IMR-90 (cell line): ENCODE measurements around the gene SERPINB1. TPM values are rescaled to one million over a fixed set of nuclear protein-coding genes. Genes with fewer than 3 reads are reported as not detected.
A peak's percentile ranks its signal among the peaks of the same experiment; 100 is the strongest.

Experiments
- ATAC-seq: fragments of 200-7000 bp; cut with Tn5 transposase; 2 replicates; pipeline ENCODE4 v1.9.1; 2020; ENCODE audit warnings: low read depth, mild to moderate bottlenecking, moderate library complexity
- BruUV-seq: library from RNA; stranded (reverse); fragments of 400-500 nt; replicated peaks from 2 replicates; lab custom pipeline; 2021; lab: Mats Ljungman, UMichigan
- CTCF ChIA-PET: fragments of 300-600 bp; formaldehyde crosslinking; extraction: SDS; loops from one replicate; lab custom pipeline; 2021; ENCODE audit warnings: antibody characterized with exemption; lab: Yijun Ruan, JAX
- POLR2A ChIA-PET: fragments of 300-600 bp; sonication (Branson Sonifier 250); formaldehyde crosslinking; loops from one replicate; lab custom pipeline; 2022; ENCODE audit warnings: antibody characterized with exemption; ENCODE audit not compliant: unreplicated experiment; lab: Charles Lee
- DNase-seq: peaks from one replicate; pipeline ENCODE4 v3.0.0; 2013
- H2AFZ ChIP-seq: replicated peaks from 2 replicates; pipeline ENCODE3; 2013; ENCODE audit warnings: low read length, mild to moderate bottlenecking; ENCODE audit not compliant: poor library complexity
- H2AK5ac ChIP-seq: 2 replicates; pipeline ENCODE4 v1.6.1; 2013; ENCODE audit warnings: low read depth, low read length, inconsistent platforms
- H2AK9ac ChIP-seq: replicated peaks from 2 replicates; pipeline ENCODE3; 2013; ENCODE audit warnings: mild to moderate bottlenecking, low read depth, low read length, moderate library complexity; ENCODE audit not compliant: poor library complexity
- H2BK120ac ChIP-seq: 2 replicates; pipeline ENCODE4 v1.6.1; 2013; ENCODE audit warnings: low read depth, low read length, inconsistent platforms
- H2BK15ac ChIP-seq: 3 replicates; pipeline ENCODE4 v1.6.1; 2013; ENCODE audit warnings: low read depth, low read length, inconsistent platforms
- H2BK20ac ChIP-seq: 2 replicates; pipeline ENCODE4 v1.6.1; 2013; ENCODE audit warnings: low read depth, mild to moderate bottlenecking, inconsistent platforms, low read length, moderate library complexity
- H2BK5ac ChIP-seq: 2 replicates; pipeline ENCODE4 v1.6.1; 2013; ENCODE audit warnings: mild to moderate bottlenecking, low read depth, low read length, inconsistent platforms; ENCODE audit not compliant: poor library complexity, severe bottlenecking
- H3K14ac ChIP-seq: replicated peaks from 2 replicates; pipeline ENCODE4 v1.6.1; 2013; ENCODE audit warnings: low read depth, low read length, inconsistent platforms
- H3K18ac ChIP-seq: 2 replicates; pipeline ENCODE4 v1.6.1; 2013; ENCODE audit warnings: low read depth, low read length, control low read depth
- H3K23ac ChIP-seq: 2 replicates; pipeline ENCODE4 v1.6.1; 2013; ENCODE audit warnings: low read depth, low read length, inconsistent platforms
- H3K27ac ChIP-seq: 2 replicates; pipeline ENCODE4 v1.5.1; 2013; ENCODE audit warnings: mild to moderate bottlenecking, control low read depth, low read length; ENCODE audit not compliant: insufficient read depth
- H3K27me3 ChIP-seq: 2 replicates; pipeline ENCODE4 v1.6.1; 2013; ENCODE audit warnings: low read length; ENCODE audit not compliant: control insufficient read depth, insufficient read depth
- H3K36me3 ChIP-seq: 2 replicates; pipeline ENCODE4 v1.6.1; 2013; ENCODE audit warnings: low read length, mixed read lengths; ENCODE audit not compliant: control insufficient read depth, insufficient read depth
- H3K4ac ChIP-seq: 2 replicates; pipeline ENCODE4 v1.6.1; 2013; ENCODE audit warnings: low read depth, low read length, inconsistent platforms
- H3K4me1 ChIP-seq: 2 replicates; pipeline ENCODE4 v1.6.1; 2013; ENCODE audit warnings: low read length, mixed read lengths; ENCODE audit not compliant: control insufficient read depth, insufficient read depth
- H3K4me2 ChIP-seq: 2 replicates; pipeline ENCODE4 v1.6.1; 2013; ENCODE audit warnings: low read depth, mild to moderate bottlenecking, control low read depth, low read length, moderate library complexity
- H3K4me3 ChIP-seq: 2 replicates; pipeline ENCODE4 v1.5.1; 2013; ENCODE audit warnings: low read depth, mild to moderate bottlenecking, control low read depth, low read length, moderate library complexity; ENCODE audit not compliant: insufficient read depth
- H3K56ac ChIP-seq: 2 replicates; pipeline ENCODE4 v1.6.1; 2013; ENCODE audit warnings: low read length, inconsistent platforms; ENCODE audit not compliant: insufficient read depth; ENCODE audit errors: extremely low read depth
- H3K79me1 ChIP-seq, 2 experiments: 2 replicates each; pipeline ENCODE4 v1.6.1; 2013; ENCODE audit warnings: low read length in 2 of 2, inconsistent platforms in 1 of 2, low read depth in 1 of 2
- H3K9ac ChIP-seq: 2 replicates; pipeline ENCODE4 v1.6.1; 2013; ENCODE audit warnings: low read depth, low read length, control low read depth
- H3K9me1 ChIP-seq: 2 replicates; pipeline ENCODE4 v1.6.1; 2013; ENCODE audit warnings: low read length, inconsistent platforms; ENCODE audit not compliant: insufficient read depth
- H3K9me3 ChIP-seq: 2 replicates; pipeline ENCODE4 v1.6.1; 2013; ENCODE audit warnings: low read length; ENCODE audit not compliant: control insufficient read depth, insufficient read depth
- H4K20me1 ChIP-seq: 2 replicates; pipeline ENCODE4 v1.6.1; 2013; ENCODE audit warnings: low read length, inconsistent platforms; ENCODE audit not compliant: insufficient read depth
- H4K5ac ChIP-seq: 2 replicates; pipeline ENCODE4 v1.6.1; 2013; ENCODE audit warnings: mild to moderate bottlenecking, low read depth, low read length, control low read depth
- H4K8ac ChIP-seq, 2 experiments: 2 replicates each; pipeline ENCODE4 v1.6.1; 2013; ENCODE audit warnings: low read depth in 2 of 2, low read length in 2 of 2, control low read depth in 1 of 2, inconsistent platforms in 1 of 2
- H4K91ac ChIP-seq: 2 replicates; pipeline ENCODE4 v1.6.1; 2013; ENCODE audit warnings: low read depth, low read length, inconsistent platforms; ENCODE audit not compliant: insufficient read depth
- CEBPB ChIP-seq: IDR thresholded peaks from 2 replicates; pipeline ENCODE4 v1.6.1; 2012; ENCODE audit warnings: low read depth, low read length, improper control_type of control experiment
- MAZ ChIP-seq: IDR thresholded peaks from 2 replicates; pipeline ENCODE4 v1.6.1; 2012; ENCODE audit warnings: low read depth, mild to moderate bottlenecking, low read length, improper control_type of control experiment, moderate library complexity, borderline replicate concordance
- WGBS, 2 experiments: methylation state at CpG; one replicate each; pipeline versions ENCODE4 v1.1.5 to v1.1.7; 2013; ENCODE audit warnings: missing lambda C conversion rate in 2 of 2; ENCODE audit not compliant: insufficient read length in 1 of 2; ENCODE audit errors: extremely low coverage in 2 of 2; 5-methylcytosine and 5-hydroxymethylcytosine counted together
- dilution Hi-C: fragments of 300-500 bp; cut with HindIII; formaldehyde crosslinking; loops from one replicate; pipeline ENCODE4 v1.14.3; 2018; ENCODE audit warnings: low sequenced_read_pairs; ENCODE audit not compliant: unreplicated experiment
- in situ Hi-C: fragments of 300-500 bp; cut with MboI; formaldehyde crosslinking; loops from 3 replicates; pipeline ENCODE4 v1.14.3; 2019; ENCODE audit warnings: low sequenced_read_pairs, inconsistent platforms, mixed read lengths
- intact Hi-C: fragments of 100-400 bp; cut with micrococcal nuclease; formaldehyde crosslinking; loops from 2 replicates; pipeline ENCODE4 v1.10.0; 2022
- polyA plus RNA-seq, 3 experiments: library from polyadenylated mRNA; depleted of rRNA; stranded (reverse); fragments of >200 nt; gene quantifications; 2 replicates each; pipeline ENCODE4 v1.2.3, GENCODE V29; 2012; ENCODE audit warnings: low replicate concordance in 1 of 3
- total RNA-seq: library from RNA; depleted of rRNA; stranded (reverse); fragments of >200 nt; gene quantifications from 2 replicates; pipeline ENCODE4 v1.2.3, GENCODE V29; 2012

SERPINB1 gene
- total and polyA plus RNA-seq, 2 of the 4 experiments (the other 2 are of a cell fraction), result 6.1 to 9.1 TPM

GRCh38 chr6:2818593-2818992 lies 23.1 kb downstream of the SERPINB1 start:
- Histone ChIP-seq H3K27ac (no peak overlapping the region), H3K36me3 (no peaks in the 10 kb centered on the region), H2AFZ (no peak overlapping the region), H3K18ac (peak overlapping the region; percentile 12; the same call in 1 of the 2 replicates), H4K5ac (no peak overlapping the region), H3K4ac (no peak overlapping the region), H2BK15ac (0 out of 3 replicates have a peak overlapping the region, but pooled peaks have one; percentile 47), H4K8ac (peak overlapping the region in 1 of 2 experiments; percentile 14; a peak in 1 of 4 replicates), H3K4me3 (no peak overlapping the region), H3K27me3 (no peaks in the 10 kb centered on the region), H4K20me1 (no peaks in the 10 kb centered on the region), H3K56ac (no peak overlapping the region), H3K9me1 (peaks cover 8% of the 10 kb centered on the region), H3K4me1 (peaks cover 6% of the 10 kb centered on the region), H2BK5ac (peak overlapping the region; percentile 25), H3K14ac (0 out of 2 replicates have a peak overlapping the region, but pooled peaks have one; percentile 7), H3K4me2 (peak overlapping the region; percentile 71), H2BK120ac (no peak overlapping the region), H2BK20ac (no peak overlapping the region), H4K91ac (no peak overlapping the region), H3K23ac (no peak overlapping the region), H3K9me3 (no peaks in the 10 kb centered on the region), H3K79me1 (peaks cover 5 to 11% of the 10 kb centered on the region in 2 experiments; a peak in 3 of 4 replicates), H2AK5ac (no peak overlapping the region), H3K9ac (0 out of 2 replicates have a peak overlapping the region, but pooled peaks have one; percentile 35), H2AK9ac (no peak overlapping the region)
- peak; percentile 40 for ATAC-seq
- intact Hi-C loops (no loop called here), dilution Hi-C loops (no loop called here), in situ Hi-C loops (no loop called here)
- ChIA-PET CTCF (interaction anchor here (0.8 kb wide), 1 partner anchor 28 kb away, joined by 3 read pairs; no protein-coding TSS in a partner anchor), POLR2A (interaction anchor here (0.7 kb wide), 1 partner anchor 23 kb away, joined by 3 read pairs; the partner anchor contains the start of gene SERPINB1)
- peak; percentile 66 for DNase-seq
- TF ChIP-seq CEBPB, result peak; percentile 50; the same call in 1 of the 2 replicates
- TF ChIP-seq MAZ, result no peak
- no CpG with 5 or more reads among the region's 3 CpGs for WGBS, 2 experiments
- BruUV-seq, result no TSS peak
